Omental fat pad (tissue), 4 donors: Measurements from ENCODE around the gene KIF26B. TPM values are rescaled to one million over a fixed set of nuclear protein-coding genes. Genes with fewer than 3 reads are reported as not detected.

Experiments used
- ATAC-seq: fragments of 150-250 bp; one replicate; pipeline ENCODE4 v1.9.1; 2016; ENCODE audit warnings: mild to moderate bottlenecking, moderate library complexity; ENCODE audit not compliant: low FRiP score
- DNase-seq: peaks from one replicate; pipeline ENCODE4 v3.0.0-alpha.2; 2019; ENCODE audit warnings: low spot score
- CTCF ChIP-seq, 3 donors: fragments of 450-650 bp; IDR thresholded peaks; one replicate each; pipeline ENCODE4 v1.5.1; 2016 to 2017; ENCODE audit warnings: antibody characterized with exemption in 3 of 3, mild to moderate bottlenecking in 3 of 3, moderate library complexity in 2 of 3
- total RNA-seq, 4 donors: library from RNA; depleted of rRNA; stranded (reverse); fragments of >200 nt; gene quantifications; one replicate each; pipeline ENCODE4 v1.1.0, GENCODE V29; 2016

The KIF26B gene
- total RNA-seq, 4 donors from 2014 or later: 0.13 to 0.96 (median 0.39) TPM

DNA sequence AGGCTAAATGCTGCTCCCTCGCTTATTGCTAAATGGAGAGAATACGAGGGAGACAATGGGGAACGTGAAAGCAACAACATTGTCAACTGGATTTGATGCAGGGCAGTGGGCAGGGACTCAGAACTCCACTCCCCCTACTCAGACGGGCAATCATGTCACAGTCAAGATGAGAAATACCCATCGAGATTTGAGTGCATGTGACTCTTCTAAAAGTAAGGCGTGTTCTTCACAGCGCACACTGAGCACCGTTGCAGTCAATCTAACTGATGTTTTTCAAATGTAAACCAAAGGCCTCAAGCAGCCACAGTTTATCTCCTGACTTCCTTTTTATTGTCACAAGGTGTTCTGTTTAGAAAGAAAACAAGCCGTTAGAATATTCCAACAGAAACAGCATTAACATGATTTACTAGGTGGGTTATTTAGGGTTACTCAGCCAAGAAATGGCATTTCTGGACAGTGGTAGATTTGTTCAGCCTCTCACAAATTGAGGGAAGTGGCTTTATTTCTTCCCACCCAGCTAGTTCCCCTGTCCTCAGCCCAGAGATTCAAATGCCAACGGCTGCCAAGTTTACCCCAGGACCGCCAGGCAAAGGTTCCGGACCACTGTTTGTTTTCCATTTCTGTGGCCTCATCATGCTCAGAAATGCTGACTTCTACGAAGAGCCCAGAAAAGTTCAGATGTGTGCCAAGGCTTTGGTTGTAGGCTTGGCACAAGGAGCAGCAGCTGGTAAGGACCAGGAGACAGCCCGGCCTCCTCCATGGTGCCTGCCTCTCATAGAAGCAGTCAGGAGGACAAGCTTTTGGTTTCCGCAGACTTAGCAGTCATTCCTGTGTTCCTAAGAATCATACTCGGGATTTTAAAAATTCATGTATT is 171.4 kb downstream of the KIF26B start:
- DNase-seq: no peak
- ATAC-seq: no peak
- no peak for TF ChIP-seq CTCF (IDR thresholded peaks at IDR 0.05)

DNA sequence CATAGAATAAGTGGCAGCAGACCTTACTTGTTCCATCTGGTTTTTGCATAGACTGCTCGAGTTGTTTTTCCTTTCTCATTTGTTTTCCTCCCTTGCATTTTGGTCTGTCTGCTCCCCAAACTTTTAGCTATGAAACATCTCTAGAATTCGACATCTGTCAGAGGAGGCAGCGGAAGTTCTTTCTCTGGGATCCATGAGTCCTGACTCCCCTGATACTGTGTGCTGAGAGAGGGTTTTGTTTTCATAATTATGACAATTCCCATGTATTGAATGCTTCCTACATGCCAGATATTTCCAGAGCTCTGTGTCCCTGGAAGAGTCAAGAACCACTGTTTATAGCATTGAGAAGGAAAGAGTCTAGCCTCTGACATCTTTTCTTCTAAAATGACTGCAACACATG is 172.6 kb downstream of the KIF26B start:
- no peak for TF ChIP-seq CTCF (IDR thresholded peaks at IDR 0.05)
- ATAC-seq: no peak
- no peak for DNase-seq

DNA sequence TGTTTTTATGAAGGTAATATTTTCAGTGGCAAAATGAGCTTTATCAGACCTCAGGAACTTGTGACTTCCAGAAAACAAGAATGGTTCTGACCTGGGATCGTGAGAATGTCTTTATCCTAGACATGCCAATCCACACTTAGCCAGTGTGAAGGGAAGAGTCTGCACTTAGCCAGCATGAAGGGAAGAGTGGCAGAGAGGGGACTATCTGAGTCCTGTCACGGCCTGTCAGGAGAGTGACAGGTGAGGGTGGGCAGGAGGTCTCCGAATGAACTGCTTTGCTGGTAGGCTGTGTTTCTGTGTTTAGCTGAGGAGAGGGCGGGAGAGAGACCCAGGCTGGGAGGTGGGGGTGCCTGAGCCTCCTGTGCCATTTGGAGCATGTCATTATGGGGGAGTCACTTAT is 173.1 kb downstream of the KIF26B start:
- DNase-seq (no peak), ATAC-seq (no peak)
- no peak for TF ChIP-seq CTCF (IDR thresholded peaks at IDR 0.05)

DNA sequence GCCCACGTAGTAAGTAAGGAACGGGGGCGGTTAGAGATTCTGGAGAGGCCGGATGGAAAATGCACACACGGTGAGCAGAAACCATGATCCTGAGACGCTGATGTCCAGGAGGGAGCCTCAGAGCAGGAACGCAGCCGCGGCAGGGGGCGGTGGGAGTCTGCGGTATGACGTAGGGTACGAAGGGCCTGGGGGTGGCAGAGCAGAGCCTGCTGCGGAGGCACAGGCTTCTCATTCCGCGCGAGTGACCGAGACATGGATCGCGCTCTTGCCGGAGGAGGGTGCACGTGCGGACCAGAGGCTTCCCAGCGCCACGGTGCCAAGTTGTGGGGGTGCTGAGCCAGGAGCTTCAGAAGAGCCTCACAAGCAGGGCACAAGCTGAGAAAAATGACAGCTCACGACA is 176.2 kb downstream of the KIF26B start:
- no peak for TF ChIP-seq CTCF (IDR thresholded peaks at IDR 0.05)
- no peak for DNase-seq
- ATAC-seq: no peak

GRCh38 chr1:245332085-245332484 is 177.3 kb downstream of the KIF26B start:
- DNase-seq (no peak), ATAC-seq (no peak)
- TF ChIP-seq CTCF (IDR thresholded peaks at IDR 0.05): no peak

GRCh38 chr1:245332513-245332912 is 177.7 kb downstream of the KIF26B start:
- TF ChIP-seq CTCF (IDR thresholded peaks at IDR 0.05): no peak
- DNase-seq: no peak
- ATAC-seq: no peak

DNA sequence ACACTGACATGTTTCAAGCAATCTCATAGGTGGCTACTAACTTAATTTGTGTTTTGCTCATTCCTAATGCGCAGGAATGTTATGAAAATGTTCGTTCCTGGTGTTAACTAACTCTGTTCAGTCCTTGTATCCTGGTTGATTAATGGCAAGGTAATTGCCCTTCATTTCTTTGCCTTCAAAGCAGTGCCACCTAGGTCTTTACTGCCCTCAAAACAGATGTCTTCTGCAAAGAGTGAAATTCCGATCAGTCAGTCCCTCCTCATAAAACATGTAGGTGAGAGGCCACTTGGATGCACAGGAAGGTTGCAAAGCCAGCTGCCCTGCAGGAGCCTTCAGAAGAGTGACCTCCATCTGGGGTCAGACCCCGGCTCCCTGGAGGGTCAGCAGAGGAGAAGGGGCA is 179.4 kb downstream of the KIF26B start:
- no peak for TF ChIP-seq CTCF (IDR thresholded peaks at IDR 0.05)
- DNase-seq: no peak
- ATAC-seq: no peak
